ENCODE results near the gene NOG.
A peak's percentile ranks its signal among the peaks of the same experiment; 100 is the strongest.

NOG gene

GRCh38 chr17:56602292-56603130 is 9.0 kb downstream of the NOG start:
- H4K20me1 ChIP-seq (ENCODE audit: insufficient read depth, low read length) = no peaks in the 10 kb centered on the region
- no peaks in the 10 kb centered on the region for H3K36me3 ChIP-seq (ENCODE audit: insufficient read depth, low read length)
- no peak overlapping the region for H3K4me2 ChIP-seq (ENCODE audit: insufficient read depth, low read length)
- no peak overlapping the region for H2AFZ ChIP-seq (ENCODE audit: low read depth, low read length)
- peaks cover 19% of the 10 kb centered on the region for H3K4me1 ChIP-seq (ENCODE audit: insufficient read depth, low read length)
- peak overlapping the region; percentile 54; the same call in 1 of the 2 replicates for H3K27ac ChIP-seq (ENCODE audit: low read length)
- H3K9me3 ChIP-seq (ENCODE audit: insufficient read depth, low read length, severe bottlenecking) = no peaks in the 10 kb centered on the region
- DNase-seq = no peak
- no peak overlapping the region for H3K4me3 ChIP-seq (ENCODE audit: low read depth in 1 of 2, low read length in 2 of 2)
- H3K79me2 ChIP-seq (ENCODE audit: insufficient read depth, low read length) = no peaks in the 10 kb centered on the region
- TF ChIP-seq CTCF (IDR thresholded peaks at IDR 0.05; ENCODE audit: borderline replicate concordance, extremely low read depth, low read length, poor library complexity, severe bottlenecking) (peak; percentile 7), EZH2 (IDR thresholded peaks at IDR 0.05; ENCODE audit: borderline replicate concordance, low read depth, low read length, severe bottlenecking) (no peak)
- H3K9ac ChIP-seq (ENCODE audit: low read depth, low read length) = no peak overlapping the region
- peak; percentile 47; the same call in 2 of the 3 replicates for ATAC-seq (ENCODE audit: insufficient read depth, low read depth)
- H3K27me3 ChIP-seq (ENCODE audit: insufficient read depth, low read length, poor library complexity) = no peaks in the 10 kb centered on the region

GRCh38 chr17:56603486-56604238 is 10.2 kb downstream of the NOG start:
- H3K4me2 ChIP-seq (ENCODE audit: insufficient read depth, low read length) = no peak overlapping the region
- H3K9me3 ChIP-seq (ENCODE audit: insufficient read depth, low read length, severe bottlenecking) = no peaks in the 10 kb centered on the region
- H3K79me2 ChIP-seq (ENCODE audit: insufficient read depth, low read length) = no peaks in the 10 kb centered on the region
- H2AFZ ChIP-seq (ENCODE audit: low read depth, low read length) = no peak overlapping the region
- no peak overlapping the region for H3K4me3 ChIP-seq (ENCODE audit: low read depth in 1 of 2, low read length in 2 of 2)
- no peaks in the 10 kb centered on the region for H4K20me1 ChIP-seq (ENCODE audit: insufficient read depth, low read length)
- ATAC-seq (ENCODE audit: insufficient read depth, low read depth) (no peak), DNase-seq (no peak)
- H3K4me1 ChIP-seq (ENCODE audit: insufficient read depth, low read length) = peaks cover 19% of the 10 kb centered on the region
- no peak overlapping the region for H3K9ac ChIP-seq (ENCODE audit: low read depth, low read length)
- no peaks in the 10 kb centered on the region for H3K36me3 ChIP-seq (ENCODE audit: insufficient read depth, low read length)
- TF ChIP-seq CTCF (IDR thresholded peaks at IDR 0.05; ENCODE audit: borderline replicate concordance, extremely low read depth, low read length, poor library complexity, severe bottlenecking) (no peak), EZH2 (IDR thresholded peaks at IDR 0.05; ENCODE audit: borderline replicate concordance, low read depth, low read length, severe bottlenecking) (no peak)
- H3K27ac ChIP-seq (ENCODE audit: low read length) = no peak overlapping the region
- H3K27me3 ChIP-seq (ENCODE audit: insufficient read depth, low read length, poor library complexity) = no peaks in the 10 kb centered on the region

GRCh38 chr17:56604691-56605290 is 11.3 kb downstream of the NOG start:
- Histone ChIP-seq H3K27ac (ENCODE audit: low read length) (no peak overlapping the region), H2AFZ (ENCODE audit: low read depth, low read length) (no peak overlapping the region), H3K4me2 (ENCODE audit: insufficient read depth, low read length) (no peak overlapping the region), H3K27me3 (ENCODE audit: insufficient read depth, low read length, poor library complexity) (no peaks in the 10 kb centered on the region), H4K20me1 (ENCODE audit: insufficient read depth, low read length) (no peaks in the 10 kb centered on the region), H3K4me3 (ENCODE audit: low read depth in 1 of 2, low read length in 2 of 2) (no peak overlapping the region), H3K36me3 (ENCODE audit: insufficient read depth, low read length) (no peaks in the 10 kb centered on the region), H3K9ac (ENCODE audit: low read depth, low read length) (no peak overlapping the region), H3K4me1 (ENCODE audit: insufficient read depth, low read length) (peaks cover 19% of the 10 kb centered on the region), H3K79me2 (ENCODE audit: insufficient read depth, low read length) (no peaks in the 10 kb centered on the region), H3K9me3 (ENCODE audit: insufficient read depth, low read length, severe bottlenecking) (no peaks in the 10 kb centered on the region)
- DNase-seq = no peak
- TF ChIP-seq EZH2 (IDR thresholded peaks at IDR 0.05; ENCODE audit: borderline replicate concordance, low read depth, low read length, severe bottlenecking) = no peak
- TF ChIP-seq CTCF (IDR thresholded peaks at IDR 0.05; ENCODE audit: borderline replicate concordance, extremely low read depth, low read length, poor library complexity, severe bottlenecking) = no peak
- ATAC-seq (ENCODE audit: insufficient read depth, low read depth) = no peak
